GM19193 (cell line): ENCODE measurements around the gene IQGAP3.

Experiments used
- POLR2A ChIP-seq: IDR thresholded peaks from 4 replicates; pipeline ENCODE4 v1.6.1; 2011; ENCODE audit not compliant: insufficient read depth, insufficient read length; ENCODE audit errors: extremely low read depth

The IQGAP3 gene

DNA sequence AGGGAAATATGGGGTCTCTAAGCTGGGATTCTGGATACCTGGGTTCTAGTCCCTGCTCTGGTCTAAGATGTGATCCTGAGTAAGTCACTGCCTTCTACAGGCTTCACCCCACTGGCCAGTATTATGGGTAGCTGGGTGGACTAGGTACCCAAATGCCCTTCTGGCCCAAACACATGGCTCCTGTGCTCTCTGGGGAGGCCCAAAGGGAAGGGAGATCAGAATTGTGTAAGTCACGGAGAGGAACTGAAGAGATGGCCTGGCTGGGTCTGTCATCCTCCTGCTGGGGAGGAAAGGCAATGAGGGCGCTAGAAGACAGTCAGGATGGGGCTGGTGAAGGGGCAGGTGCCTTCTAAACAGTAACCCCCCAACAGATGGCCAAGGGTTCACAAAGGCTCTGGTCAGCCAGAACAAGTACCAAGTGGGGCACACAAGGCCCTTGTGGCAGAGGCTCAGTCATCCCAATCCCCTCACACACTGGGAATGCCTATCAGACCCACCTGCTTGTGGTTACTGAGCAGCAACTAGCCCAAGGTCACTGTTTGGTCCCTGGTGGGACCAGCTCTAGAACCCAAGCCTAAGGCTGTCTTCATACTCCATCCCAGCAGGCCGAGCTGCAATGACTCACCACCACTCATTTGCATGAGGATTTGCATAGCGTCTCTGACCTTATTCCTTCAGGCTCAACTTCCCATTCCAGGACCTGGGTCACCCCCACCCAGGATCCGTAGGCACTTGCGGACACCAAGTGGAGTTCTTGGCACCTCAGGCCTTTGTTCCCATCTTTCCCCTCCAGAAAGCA lies 81.0 kb downstream of the IQGAP3 start:
- TF ChIP-seq POLR2A, result peak; percentile 62

DNA sequence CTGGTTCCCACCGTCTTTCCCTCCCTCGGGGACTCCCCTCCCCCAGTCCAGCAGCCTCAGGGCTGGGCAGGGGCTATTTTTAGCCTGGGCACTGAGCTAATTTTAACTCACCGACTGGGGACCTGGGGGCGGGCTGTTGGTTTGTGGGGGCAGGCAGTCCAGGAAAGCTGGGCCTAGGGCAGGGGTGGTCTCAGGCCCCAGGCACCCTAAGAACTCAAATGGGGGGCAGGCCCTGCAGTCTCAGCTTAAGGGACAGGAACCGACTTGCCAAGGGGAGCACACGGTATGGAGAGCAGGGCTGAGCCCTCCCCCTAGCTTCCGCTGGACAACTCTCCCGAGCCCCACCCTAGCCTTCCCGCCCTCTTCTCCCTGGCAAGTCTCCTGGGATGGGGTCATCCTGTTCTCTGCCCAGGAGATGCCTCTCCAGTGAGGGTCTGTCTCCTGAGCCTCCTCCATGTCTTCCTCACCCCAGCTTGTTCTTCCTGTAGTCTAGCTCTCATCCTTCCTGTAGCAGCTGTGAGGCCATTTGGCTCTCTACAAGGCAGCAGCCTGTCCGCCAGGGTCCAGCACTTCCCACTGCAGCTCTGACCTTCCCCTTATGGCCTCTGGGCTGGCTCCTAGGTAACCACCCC lies 81.8 kb downstream of the IQGAP3 start:
- TF ChIP-seq POLR2A, result peak; percentile 40

DNA sequence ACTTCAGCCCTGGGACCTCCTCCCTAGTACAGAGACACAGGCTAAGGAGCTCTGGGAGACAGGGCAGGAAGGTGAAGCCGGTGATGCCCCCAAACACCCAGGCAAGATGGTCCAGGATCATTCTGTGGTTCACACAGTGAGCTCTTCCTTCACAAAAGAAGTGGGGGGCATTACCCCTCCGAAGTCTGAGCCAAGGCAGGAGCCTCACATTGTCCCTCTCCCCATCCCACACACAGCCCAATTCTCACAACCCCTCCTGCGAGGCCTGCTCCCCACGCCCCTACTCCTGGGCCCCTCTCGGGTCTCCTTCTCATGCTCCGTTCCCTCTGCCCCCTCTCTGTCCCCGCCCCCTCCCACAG lies 82.5 kb downstream of the IQGAP3 start:
- TF ChIP-seq POLR2A, result peak; percentile 41

DNA sequence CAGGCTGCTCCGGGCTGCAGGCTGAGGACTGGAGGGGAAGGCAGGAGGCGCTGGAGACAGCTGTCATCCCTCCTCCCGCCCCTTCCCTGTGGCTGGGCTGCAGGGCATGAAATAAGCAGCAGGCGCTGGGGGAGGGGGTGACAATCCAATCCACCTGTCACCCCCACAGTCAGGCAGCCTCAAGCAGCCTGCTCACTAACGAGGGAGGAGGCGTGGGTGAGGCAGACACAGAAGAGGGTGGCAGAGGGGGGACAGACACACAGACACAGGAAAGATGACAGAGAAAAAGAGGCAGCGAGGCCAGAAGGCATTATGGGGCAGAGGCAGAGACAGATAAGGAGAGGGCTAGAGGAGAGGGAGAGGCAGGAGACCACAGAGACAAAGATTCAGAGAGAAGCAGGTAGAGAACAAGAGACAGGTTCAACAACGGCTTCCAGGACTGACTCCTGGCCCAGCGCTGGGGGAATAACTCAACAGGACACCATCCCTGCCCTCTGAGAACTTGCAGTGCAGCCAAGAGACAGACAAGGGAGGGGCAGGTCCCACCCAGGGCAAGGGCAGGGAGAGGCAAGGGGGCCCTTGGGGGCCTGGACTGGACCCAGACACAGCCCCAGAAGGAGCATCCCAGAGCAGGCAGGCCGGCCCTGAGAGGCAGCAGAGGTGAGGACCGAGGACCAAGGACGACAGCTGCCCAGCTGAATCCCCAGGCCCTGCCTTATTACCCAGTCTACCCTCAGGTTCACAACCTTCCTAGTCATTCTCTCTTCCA lies 83.0 kb downstream of the IQGAP3 start:
- peak; percentile 54 for TF ChIP-seq POLR2A

DNA sequence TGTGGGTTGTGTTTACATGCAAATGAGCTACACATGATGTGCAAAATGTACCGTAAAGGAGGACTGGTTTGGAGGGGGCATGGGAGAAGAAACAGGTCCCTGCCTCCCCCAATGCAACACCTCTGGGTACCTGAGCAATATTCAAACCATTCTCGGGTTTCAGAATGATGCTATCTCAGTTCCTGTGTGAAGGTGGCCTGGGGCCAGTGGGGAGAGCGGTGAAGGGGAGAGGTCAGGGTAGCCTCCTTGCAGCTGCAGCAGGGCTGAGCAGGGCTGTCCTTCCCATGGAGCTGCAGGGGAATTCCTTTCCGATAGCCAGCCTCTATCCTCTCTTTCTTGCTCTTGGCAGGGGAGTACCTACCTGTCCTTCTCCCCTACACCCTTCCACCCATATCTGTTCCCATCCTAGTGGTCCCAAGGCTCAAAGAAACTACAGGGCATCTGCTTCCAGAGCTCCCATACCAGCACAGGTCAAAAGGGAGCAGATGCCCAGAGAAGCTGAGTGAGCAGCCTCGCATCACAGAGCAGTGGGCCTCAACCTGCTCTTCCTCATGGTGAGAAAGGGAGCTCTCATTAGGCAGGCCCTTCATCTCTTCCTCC lies 83.7 kb downstream of the IQGAP3 start:
- no peak for TF ChIP-seq POLR2A

DNA sequence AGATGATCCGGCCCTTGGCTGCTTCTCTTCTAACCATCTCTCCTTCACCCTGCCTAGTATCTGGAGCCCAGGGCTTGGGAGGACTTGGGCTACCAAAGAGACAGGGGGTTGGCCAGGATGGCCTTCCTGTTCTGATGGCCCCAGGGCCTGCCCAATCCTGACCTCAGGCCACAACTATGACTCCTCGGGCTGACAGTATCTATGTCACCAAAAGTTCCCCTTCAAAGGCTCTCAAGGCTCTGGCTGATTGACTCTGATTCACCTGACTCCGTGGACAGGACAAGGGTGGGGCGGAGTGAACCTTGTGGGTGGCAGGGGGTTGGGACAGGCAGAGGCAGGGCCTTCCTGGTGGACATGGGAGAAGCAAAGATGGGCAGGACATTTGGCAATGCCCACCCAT lies 84.5 kb downstream of the IQGAP3 start:
- TF ChIP-seq POLR2A, result no peak

DNA sequence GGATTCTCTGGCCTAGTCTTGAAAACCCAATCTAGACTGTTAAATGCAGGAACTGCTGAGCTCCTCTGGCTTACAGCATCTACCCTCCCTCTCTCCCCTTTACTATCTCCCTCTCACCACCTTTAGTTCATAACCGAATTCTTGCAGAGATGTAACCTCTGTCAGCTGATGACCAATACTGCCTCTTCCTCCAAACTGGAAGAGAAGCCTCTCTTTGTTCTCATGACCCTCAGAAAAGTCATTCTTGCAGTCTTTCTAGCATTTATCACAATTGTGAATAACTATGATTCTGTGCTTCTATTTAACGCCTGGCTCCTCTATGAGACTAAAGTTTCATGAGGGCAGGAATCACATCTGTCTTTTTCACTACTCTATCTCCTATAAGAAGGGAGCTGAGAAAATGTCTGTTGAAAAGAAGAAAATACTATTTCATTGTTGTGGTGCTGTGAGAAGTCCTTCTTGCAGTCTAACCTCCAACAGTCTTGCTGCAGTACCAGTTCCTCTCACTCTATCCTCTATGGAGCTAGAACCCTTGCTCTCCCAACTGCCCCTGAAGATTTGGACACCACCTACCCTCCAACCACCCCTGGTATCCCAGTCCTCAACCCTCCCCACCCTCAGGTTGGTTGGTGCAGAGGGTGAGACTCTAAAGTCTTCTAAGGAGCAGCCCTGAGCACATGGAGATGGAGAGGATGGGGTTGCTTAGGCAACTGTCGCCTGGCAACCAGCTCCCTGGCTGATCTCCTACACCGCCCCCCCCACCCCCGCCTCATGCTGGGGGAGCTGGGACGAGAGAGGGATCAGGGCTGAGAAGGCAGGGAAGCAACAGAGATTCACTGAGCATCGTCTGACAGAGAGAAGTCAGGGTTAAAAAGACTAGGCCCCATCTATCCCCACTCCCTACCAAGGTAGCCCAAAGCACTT lies 85.7 kb downstream of the IQGAP3 start:
- TF ChIP-seq POLR2A, result no peak

DNA sequence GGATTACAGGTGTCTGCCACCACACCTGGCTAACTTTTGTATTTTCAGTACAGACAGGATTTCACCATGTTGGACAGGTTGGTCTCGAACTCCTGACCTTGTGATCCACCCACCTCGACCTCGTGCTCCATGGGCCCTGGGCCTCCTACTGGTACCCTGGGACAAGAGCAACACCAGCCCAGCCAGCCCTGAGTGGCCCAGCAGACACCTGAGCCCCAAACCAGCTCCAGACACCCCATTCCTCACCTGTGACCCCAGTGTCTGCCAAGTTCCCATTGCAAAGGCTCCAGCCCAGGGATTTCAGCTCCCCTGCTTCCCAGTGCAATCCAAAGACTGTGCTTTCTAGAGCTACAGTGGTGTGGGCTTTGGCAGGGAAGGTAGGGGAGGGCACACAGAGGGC lies 86.4 kb downstream of the IQGAP3 start:
- TF ChIP-seq POLR2A, result no peak

DNA sequence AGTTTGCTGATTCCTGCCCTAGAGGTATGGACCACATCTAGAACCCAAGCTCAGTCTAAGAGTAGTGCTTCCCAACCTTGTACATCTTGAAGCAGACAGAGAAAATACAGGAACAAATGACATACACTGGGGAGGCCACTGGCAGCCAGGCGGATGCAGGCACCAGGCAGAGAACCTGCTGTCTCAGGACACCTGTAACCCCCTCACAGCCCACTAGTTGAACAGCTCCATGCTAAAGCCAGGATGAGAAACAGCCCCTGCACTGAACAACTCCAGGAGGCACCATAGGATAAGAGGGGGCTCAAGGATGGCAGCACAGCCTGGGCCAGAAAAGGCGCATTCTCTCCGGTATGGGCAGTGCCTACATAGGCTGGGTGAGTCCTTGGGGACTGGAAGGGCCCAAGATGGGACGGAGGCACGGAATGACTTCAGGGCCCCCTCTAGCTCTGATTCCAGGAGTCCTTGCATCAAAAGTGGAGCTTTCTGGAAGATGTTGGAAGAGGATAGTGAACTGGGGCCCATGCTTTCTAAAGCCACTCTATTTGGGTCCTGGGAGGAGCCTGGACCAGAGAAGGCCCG lies 87.8 kb downstream of the IQGAP3 start:
- no peak for TF ChIP-seq POLR2A

DNA sequence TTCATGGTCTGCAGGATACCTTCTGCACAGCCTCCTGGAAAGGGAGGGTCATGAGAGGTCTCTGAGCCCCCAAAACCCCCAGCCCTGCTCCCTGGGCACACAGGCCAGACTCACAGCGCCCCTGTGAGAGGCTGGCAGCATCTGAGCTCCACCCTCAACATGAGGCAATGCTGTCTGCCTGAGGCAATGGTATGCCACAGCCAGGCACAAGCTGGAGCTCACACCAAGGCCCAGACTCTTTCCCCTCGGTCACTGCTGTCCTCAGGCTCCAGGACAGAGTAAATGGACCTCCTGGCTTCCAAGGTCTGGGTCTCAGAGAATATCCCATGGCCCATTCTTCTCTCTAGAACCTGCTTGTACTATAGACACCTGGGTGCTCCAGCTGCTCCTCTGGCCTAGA lies 89.0 kb downstream of the IQGAP3 start:
- TF ChIP-seq POLR2A, result no peak

DNA sequence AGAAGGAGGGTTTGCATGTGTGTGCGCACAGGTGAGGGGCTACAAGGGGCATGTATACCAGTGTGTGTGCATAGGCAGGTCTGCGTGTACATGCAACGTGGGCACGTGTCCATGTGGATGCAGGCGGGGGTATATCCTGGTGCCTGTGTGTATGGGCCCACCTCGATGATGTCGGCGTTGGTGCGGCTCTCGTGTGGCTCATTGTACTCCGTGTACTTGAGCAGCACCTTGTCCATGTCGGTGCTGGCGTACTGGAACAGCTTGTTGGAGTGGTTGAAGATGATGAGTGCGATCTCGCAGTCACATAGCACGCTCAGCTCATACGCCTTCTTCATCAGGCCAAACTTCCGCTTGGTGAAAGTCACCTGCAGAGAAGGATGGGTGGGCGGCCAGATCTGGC lies 90.1 kb downstream of the IQGAP3 start:
- no peak for TF ChIP-seq POLR2A

DNA sequence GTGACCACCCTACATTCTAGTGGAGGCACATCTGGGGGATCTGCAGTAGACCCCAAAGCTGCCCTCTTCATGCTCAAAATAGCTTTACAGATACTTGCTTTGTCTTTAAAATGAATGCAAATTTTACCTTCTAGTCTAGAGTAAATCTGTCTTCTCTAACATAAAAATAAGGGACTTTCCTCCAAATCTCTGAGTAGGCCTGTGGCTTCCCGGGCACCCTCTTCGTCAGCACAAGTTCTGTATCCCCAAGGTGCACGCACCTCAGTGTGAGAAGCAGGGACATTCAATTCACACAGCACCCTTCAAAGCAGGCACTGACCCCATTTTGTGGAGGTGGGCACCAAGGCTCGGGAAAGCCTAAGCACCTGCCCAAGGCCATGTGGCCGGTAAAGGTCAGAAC lies 90.8 kb downstream of the IQGAP3 start:
- no peak for TF ChIP-seq POLR2A

DNA sequence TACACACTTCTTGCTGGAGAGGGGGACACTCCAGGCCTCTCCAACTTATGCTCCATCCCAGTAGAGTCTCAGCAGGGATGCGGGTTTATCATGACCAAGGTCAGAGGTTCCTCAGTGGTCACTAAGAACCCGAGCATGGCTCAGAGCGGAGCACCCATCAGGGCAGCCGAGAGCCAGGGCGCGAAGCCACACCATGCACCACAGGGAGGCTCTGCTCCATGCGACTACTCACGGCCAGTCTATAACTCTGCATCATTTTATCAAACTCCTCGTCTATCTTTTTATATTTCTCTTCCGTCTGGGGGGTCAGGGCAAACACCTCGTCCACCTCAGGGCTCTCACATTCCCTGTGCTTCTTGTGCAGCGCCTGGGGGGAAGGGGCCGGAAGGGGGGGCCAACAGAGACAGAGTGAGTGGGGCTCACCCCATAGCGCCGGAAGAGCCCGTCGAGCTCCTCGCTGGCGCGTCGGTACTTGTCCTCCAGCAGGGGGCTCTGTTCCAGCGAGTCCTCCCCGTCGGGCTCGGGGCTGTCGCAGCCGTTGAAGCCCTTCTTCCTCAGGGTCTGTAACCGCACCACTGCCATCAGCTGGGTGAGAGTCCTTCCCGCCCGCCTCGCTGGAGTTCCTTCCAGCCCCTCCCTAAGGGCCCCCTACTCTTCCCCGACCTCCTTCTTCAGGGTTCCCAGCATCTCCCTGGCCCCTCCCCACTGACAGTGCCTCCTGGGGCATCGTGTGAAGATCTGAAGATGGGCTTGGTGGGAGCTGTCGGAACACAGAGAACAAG lies 91.8 kb downstream of the IQGAP3 start:
- TF ChIP-seq POLR2A, result no peak

DNA sequence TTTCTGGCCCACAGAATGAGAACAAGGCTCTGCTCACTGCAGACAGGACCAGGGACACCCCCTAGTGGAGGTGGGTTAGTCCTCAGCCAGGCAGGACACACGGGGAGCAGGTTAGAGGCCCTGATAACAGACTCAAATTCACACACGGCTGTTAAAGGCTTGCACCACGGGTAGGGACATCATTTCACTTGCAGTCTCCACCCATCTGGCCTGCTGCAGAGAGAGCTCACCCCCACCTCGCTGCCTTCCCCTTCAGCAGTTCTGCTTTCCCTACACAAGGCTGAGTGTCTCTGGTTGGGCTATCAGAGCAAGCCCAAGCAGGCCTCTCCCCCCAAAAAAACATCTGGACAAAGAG lies 92.4 kb downstream of the IQGAP3 start:
- no peak for TF ChIP-seq POLR2A
